ENCODE results near the gene UBE2I. TPM values are rescaled to one million over a fixed set of nuclear protein-coding genes. Genes with fewer than 3 reads are reported as not detected.
"Not testable (repeated sequence)": the region's sequence is repeated elsewhere in the genome, so short reads cannot be mapped to it uniquely, and the experiment has no call there.

UBE2I gene
- total RNA-seq, 4 donors from 2014 or later = 25.9 to 133 (median 63.0) TPM

DNA sequence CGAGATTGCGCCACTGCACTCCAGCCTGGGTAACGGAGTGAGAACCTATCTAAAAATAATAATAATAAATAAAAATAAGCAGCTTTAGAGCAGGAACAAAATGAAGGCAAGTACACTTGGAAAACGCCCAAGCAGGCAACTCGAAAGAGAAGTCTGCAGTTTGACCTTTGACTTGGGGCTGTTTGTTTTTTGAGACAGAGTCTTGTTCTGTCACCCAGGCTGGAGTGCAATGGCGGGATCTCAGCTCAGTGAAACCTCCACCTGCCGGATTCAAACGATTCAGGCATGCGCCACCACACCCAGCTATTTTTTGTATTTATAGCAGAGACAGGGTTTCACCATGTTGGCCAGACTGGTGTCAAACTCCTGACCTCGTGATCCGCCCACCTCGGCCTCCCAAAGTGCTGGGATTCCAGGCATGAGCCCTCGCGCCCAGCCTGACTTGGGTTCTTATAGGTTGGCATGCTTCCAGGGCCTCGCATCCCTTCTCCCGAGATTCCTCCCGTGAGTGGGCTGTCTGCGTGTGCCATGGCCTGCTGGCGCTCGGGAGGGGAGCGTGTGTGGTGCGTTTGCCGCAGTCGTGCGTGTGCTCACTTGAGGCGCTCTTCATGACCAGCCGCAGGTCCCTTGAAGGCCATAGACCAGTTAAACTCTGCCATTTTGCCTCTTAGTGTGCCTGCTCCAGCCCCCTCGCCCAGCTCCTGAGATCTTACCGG lies 18.4 kb upstream of the UBE2I start:
- H3K36me3 ChIP-seq = no peaks in the 10 kb centered on the region
- H3K27me3 ChIP-seq = peaks cover 6 to 23% of the 10 kb centered on the region in 2 donors
- H3K4me1 ChIP-seq = no peaks in the 10 kb centered on the region
- DNase-seq = no peak
- TF ChIP-seq, protein P1, sequence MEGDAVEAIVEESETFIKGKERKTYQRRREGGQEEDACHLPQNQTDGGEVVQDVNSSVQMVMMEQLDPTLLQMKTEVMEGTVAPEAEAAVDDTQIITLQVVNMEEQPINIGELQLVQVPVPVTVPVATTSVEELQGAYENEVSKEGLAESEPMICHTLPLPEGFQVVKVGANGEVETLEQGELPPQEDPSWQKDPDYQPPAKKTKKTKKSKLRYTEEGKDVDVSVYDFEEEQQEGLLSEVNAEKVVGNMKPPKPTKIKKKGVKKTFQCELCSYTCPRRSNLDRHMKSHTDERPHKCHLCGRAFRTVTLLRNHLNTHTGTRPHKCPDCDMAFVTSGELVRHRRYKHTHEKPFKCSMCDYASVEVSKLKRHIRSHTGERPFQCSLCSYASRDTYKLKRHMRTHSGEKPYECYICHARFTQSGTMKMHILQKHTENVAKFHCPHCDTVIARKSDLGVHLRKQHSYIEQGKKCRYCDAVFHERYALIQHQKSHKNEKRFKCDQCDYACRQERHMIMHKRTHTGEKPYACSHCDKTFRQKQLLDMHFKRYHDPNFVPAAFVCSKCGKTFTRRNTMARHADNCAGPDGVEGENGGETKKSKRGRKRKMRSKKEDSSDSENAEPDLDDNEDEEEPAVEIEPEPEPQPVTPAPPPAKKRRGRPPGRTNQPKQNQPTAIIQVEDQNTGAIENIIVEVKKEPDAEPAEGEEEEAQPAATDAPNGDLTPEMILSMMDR (IDR thresholded peaks at IDR 0.05) = no peak
- TF ChIP-seq POLR2A (IDR thresholded peaks at IDR 0.05) = no peak
- H3K27ac ChIP-seq = no peak overlapping the region
- no peak overlapping the region for H3K4me3 ChIP-seq
- no peaks in the 10 kb centered on the region for H3K9me3 ChIP-seq
- intact Hi-C loops (cut with DNase I; ENCODE audit: low total_unique reads) = no loop called here

DNA sequence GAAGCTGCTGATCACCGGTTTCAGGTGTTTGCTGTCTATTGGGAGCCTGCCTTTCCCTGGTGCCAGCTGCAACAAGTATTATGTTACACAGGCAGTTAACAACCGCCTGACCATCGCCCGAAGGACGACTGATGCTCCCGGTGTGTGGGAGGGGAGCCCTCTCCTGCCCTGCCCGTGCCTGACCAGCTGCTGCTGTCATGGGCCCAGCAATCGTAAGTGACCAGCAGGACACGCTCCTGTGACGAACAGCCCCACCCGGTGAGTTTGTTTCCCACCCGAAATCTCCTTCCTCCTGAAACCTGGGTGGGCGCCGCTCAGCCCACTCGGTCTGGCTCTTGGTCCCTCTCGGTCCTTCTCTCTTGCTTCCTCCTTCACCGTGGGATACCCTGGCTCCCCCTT lies 17.9 kb upstream of the UBE2I start:
- H3K4me1 ChIP-seq = no peaks in the 10 kb centered on the region
- TF ChIP-seq, protein P1 (IDR thresholded peaks at IDR 0.05) = no peak
- TF ChIP-seq POLR2A (IDR thresholded peaks at IDR 0.05) = no peak
- H3K27me3 ChIP-seq = peaks cover 6 to 23% of the 10 kb centered on the region in 2 donors
- no peaks in the 10 kb centered on the region for H3K9me3 ChIP-seq
- H3K4me3 ChIP-seq = no peak overlapping the region
- H3K27ac ChIP-seq = no peak overlapping the region
- no peaks in the 10 kb centered on the region for H3K36me3 ChIP-seq
- intact Hi-C loops (cut with DNase I; ENCODE audit: low total_unique reads) = no loop called here
- no peak for DNase-seq

DNA sequence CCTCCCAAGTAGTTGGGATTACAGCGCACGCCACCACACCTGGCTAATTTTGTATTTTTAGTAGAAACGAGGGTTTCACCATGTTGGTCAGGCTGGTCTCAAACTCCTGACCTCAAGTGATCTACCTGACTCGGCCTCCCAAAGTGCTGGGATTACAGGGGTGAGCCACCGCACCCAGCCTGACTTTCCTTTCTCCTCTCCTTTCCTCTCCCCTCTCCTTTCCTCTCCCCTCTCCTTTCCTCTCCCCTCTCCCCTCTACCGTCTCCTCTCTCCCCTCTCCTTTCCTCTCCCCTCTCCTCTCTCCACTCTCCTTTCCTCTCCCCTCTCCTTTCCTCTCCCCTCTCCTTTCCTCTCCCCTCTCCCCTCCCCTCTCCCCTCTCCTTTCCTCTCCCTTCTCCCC lies 17.2 kb upstream of the UBE2I start:
- H3K4me3 ChIP-seq; H3K9me3 ChIP-seq; H3K36me3 ChIP-seq; H3K4me1 ChIP-seq; DNase-seq; H3K27ac ChIP-seq; intact Hi-C loops (cut with DNase I; ENCODE audit: low total_unique reads): not testable (repeated sequence)
- peaks cover 6 to 23% of the 10 kb centered on the region in 2 donors for H3K27me3 ChIP-seq

GRCh38 chr16:1292808-1293207 lies 16.6 kb upstream of the UBE2I start:
- H3K27me3 ChIP-seq = peaks cover 6 to 23% of the 10 kb centered on the region in 2 donors
- H3K27ac ChIP-seq; H3K9me3 ChIP-seq; intact Hi-C loops (cut with DNase I; ENCODE audit: low total_unique reads); DNase-seq; H3K4me3 ChIP-seq; H3K36me3 ChIP-seq; H3K4me1 ChIP-seq: not testable (repeated sequence)

DNA sequence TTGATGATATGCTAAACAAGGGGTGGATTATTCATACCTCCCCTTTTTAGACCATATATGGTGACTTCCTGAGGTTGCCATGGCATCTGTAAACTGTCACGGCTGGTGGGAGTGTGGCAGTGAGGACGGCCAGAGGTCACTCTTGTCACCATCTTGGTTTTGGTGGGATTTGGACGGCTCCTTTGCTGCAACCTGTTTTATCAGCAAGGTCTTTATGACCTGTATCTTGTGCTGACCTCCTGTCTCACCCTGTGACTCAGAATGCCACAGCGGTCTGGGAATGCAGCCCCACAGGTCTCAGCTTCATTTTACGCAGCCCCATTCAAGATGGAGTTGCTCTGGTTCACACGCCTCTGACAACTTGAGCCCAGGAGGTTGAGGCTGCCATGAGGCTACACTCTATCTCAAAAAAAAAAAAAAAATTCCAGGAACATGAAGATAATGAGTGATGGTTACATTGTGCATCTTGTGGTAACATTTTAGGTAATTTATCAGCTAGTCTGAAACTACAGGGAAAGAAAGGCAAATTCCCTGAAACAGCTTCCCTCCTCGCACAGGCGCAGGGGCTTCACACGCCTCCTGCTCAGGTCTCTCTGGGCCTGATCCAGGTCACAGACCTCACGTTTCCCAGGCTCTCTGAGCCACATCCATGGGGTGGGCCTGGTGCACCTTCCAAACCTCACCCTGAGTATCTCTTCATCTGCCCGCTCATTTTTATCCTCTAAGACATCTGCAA lies 15.3 kb upstream of the UBE2I start:
- Histone ChIP-seq H3K27ac (no peak overlapping the region), H3K9me3 (no peaks in the 10 kb centered on the region), H3K4me1 (no peaks in the 10 kb centered on the region), H3K4me3 (no peak overlapping the region), H3K36me3 (no peaks in the 10 kb centered on the region), H3K27me3 (peaks cover 0 to 18% of the 10 kb centered on the region in 2 donors)
- no peak for DNase-seq
- no peak for TF ChIP-seq POLR2A (IDR thresholded peaks at IDR 0.05)
- TF ChIP-seq, protein P1 (IDR thresholded peaks at IDR 0.05) = no peak
- intact Hi-C loops (cut with DNase I; ENCODE audit: low total_unique reads) = no loop called here

DNA sequence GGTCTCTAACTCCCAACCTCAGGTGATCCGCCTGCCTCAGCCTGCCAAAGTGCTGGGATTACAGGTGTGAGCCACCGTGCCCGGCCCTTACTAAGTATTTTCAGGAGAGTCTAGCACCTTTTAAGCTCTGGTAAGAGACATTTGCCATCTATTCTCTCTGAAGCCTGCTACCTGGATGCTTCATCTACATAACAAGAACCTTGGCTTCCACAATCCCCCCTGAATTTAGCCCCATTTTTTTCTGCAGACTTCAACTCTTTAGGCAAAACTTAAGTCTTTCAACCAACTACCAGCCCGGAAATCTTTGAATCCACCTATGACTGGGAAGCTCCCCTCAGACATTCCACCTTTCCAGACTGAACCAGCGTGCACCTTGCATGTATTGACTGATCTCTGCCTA lies 14.0 kb upstream of the UBE2I start:
- TF ChIP-seq, protein P1 (IDR thresholded peaks at IDR 0.05) = no peak
- TF ChIP-seq POLR2A (IDR thresholded peaks at IDR 0.05) = no peak
- Histone ChIP-seq H3K9me3 (no peaks in the 10 kb centered on the region), H3K27me3 (peaks cover 0 to 18% of the 10 kb centered on the region in 2 donors), H3K27ac (no peak overlapping the region), H3K36me3 (no peaks in the 10 kb centered on the region), H3K4me3 (no peak overlapping the region), H3K4me1 (no peaks in the 10 kb centered on the region)
- no peak for DNase-seq
- intact Hi-C loops (cut with DNase I; ENCODE audit: low total_unique reads) = no loop called here

DNA sequence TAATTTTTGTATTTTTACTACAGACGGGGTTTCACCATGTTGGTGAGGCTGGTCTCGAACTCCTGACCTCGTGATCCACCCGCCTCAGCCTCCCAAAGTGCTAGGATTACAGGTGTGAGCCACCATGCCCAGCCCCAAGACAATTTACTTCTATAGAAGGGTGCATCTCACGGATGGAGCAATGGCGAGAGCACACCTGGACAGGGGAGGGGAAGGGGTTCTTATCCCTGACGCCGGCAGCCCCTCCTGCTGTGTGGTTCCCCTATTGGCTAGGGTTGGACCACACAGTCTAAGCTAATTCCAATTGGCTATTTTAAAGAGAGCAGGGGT lies 12.8 kb upstream of the UBE2I start:
- peaks cover 0 to 19% of the 10 kb centered on the region in 2 donors for H3K27me3 ChIP-seq
- H3K27ac ChIP-seq; H3K9me3 ChIP-seq; intact Hi-C loops (cut with DNase I; ENCODE audit: low total_unique reads); DNase-seq; H3K4me3 ChIP-seq; H3K4me1 ChIP-seq; H3K36me3 ChIP-seq: not testable (repeated sequence)
